NCI-H774 (cell line): ENCODE results near the gene LMO2.
"Not testable (repeated sequence)": the region's sequence is repeated elsewhere in the genome, so short reads cannot be mapped to it uniquely, and the experiment has no call there.

ENCODE experiments used
- DNase-seq: peaks from one replicate; lab custom pipeline; 2025; lab: John Stamatoyannopoulos, UW

Gene LMO2

DNA sequence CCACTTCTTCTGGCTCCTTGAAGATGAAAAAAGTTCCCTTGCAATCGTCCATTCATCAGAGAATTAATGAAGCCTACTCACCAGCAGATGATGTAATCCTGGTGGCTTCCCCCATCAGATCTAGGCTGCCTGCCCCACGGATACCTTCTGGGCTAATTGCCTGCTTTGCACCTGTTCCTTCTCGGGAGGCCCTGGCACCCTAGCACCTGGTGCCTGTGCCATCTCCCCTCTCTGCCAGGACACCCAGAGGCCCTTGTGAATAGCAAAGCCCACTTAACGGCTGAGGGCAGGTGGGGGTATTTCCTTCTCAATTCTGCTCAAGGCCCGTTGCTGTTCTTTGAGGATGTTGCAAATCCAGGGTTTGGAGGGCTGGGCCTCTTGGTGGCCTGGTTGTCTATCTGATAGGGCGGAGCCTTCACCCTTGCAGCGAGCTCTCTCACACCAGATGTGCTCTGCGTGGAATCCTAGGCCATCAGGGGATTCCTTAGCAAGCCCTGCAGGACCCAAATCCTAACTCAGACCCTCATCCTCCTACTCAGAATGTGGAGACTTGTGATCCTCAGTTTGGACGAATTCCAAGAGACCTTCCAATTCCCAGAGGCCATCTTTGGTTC lies at the start of gene LMO2:
Gene LMO2 (minus strand): TSS at position 363 of the 614 bp plus-strand sequence. CDS start 22,360 bp downstream, outside the sequence.
- DNase-seq = peak; percentile 59

DNA sequence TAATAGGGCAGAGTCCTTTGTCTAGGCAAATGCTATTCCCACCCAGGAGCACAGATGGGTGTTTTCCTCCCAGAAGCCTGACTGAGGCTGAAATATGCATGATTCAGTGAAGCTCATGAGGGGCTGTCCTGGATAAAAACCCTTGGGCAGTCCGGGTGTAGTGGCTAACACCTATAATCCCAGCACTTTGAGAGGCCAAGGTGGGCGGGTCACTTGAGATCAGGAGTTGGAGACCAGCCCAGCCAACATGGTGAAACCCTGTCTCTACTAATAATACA lies 48.6 kb upstream of the LMO2 start:
- no peak for DNase-seq

DNA sequence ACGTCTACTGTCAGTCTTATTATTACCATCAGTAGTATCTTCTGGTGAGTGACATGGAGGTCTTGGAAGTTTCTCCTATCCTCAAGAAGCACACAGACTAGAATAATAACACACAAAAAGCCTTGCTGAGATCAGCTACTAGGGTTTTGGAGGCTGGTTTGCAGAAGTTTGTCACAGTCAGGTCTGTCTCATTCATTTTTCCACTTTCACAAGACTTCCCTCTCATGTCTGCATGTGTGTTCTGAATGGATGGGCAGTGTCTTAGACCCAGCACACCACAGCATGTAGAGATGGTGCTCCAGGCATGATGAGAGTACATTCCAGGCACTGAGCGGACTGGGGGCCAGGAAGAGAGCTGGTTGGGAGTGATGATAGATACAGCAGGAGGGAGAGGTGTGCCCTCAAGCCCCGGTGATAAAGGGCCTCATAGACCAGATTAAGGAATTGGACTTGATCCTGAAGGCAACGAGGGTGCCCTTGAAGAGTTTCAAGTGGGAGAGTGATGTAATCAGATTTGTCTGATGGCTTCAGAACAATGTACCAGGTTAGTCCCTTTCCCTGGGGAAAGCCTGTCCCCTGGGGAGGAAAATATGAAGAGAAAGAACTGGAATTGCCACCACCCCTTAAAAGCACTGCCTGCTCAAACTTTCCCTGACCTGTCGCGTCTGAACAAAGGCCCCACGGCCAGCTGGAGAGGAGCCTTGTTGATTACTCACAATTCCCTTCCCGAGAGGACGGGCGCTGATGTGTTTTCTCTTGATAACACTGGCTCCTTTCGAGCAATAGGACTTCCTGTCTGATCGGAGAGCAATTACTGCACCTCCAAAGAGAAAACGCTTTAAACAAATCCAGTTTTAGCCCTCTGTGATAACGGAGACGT lies 45.1 kb upstream of the LMO2 start:
- DNase-seq = no peak

DNA sequence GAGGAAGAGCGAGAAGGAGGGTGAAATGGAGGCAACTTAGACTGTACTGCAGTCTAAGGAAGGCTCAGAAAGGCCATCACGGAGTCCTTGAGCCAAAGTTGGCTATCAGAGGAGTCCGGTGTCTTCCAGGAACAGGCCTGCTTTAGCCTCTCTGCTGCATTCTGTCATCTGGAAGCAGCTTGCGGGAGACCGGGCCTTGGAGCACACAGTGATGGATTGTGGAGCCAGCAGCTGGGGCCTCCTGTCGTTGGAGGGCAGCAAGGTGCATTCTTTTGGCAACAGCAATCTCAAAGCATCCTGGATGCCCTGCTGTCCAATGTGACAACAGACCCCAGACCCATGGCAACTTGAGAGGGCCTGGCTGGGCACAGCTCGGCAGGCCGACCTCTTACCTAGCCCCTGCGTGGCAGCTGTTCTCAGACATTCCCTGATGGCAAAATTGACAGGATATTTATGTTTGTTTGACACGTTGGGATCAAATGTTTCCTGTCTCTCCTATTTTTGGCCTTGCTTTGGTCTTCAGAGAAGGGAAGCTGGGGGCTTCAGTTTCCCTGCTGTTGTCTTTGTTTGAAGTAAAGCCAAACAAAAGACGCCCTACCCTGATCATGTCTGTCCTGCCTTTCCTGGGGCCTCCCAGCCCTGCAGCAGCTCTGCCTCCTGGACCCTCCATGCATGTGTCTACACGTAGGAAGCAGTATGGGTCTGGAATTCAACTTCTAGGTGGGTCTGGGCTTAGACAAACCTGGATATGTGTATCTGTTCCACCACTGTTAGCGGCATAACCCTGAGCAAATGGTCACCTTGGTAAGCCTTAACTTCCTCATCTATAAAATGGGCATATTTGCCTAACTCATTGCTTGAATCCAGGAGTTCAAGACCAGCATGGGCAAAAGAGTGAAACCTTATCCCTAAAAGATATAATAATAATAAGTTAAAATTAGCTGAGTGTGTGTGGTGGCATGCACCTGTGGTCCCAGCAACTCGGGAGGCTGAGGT lies 43.9 kb upstream of the LMO2 start:
- no peak for DNase-seq

DNA sequence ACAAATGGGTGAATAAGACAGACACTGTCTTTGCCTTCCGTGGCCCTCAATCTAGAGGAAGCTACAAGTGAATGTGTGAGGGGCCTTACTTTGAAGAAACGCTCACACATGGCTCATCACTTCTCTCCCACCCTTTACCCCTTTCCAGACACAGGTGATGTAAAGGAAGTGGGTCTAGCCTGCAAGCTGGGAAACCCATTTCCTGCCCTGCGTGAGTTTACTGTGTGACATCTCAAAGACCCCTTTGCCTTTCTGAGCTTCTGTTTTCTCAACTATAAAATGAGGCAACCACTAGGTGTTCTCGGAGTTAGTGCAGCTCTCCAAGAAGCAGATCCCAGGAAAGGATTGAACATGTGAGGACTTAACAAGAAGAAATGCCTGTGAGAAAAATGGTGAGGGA lies 43.1 kb upstream of the LMO2 start:
- no peak for DNase-seq

DNA sequence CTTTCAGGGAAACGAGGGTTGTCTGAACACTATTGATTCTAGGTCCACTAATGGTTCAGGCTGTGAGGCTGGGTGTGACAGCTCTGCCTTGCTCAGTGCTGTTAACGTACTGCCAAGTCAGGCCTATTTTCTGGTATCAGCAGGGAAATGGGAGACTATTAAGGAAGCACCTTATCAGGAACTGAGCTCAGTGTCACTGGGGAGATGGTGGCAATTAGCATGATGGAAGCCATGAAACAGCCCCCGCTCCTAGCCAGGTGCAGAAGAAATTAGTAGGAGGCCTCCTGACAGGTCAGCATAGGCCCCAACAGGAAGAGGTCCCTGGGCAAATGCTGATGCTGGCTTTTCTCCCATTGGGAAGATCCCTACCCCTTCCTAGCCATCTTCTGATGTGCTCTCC lies 42.6 kb upstream of the LMO2 start:
- no peak for DNase-seq

DNA sequence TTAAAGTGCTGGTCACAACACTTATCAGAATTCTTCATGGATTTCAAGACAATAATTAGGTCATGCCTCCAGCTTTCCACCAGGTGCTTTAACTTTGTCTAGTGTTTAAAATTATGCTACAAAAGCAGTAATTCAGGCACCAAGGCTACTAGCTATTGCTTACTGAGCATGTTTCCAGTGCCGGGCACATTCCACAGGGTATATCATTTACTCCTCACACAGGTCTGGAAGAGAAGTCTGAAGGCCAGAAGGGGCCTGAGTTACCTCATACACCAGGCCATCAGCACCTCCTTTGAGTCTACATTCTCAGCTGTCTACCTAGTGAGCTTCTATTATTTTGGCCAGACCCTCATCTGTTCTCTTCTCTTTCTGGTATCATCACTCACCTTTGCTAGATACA lies 41.7 kb upstream of the LMO2 start:
- no peak for DNase-seq

DNA sequence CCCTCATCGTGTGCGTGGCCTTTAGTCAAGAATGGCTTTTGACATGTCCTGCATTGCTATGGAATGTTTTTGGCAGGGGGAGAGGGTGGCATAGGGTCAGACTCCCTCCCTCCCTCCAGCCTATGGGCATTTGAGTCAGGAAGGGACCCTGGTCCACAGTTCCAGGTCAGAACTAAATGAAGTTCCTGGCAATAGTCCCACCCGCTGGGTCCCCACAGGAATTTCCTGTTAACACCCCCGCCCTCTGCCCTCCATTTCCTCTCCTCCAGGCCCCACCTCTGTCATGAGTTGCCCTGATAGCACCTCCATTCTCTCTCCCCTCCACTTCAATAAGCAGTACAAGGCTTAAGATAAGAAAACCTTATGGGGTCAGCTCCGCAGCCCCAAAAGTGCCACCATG lies 40.8 kb upstream of the LMO2 start:
- DNase-seq = no peak

DNA sequence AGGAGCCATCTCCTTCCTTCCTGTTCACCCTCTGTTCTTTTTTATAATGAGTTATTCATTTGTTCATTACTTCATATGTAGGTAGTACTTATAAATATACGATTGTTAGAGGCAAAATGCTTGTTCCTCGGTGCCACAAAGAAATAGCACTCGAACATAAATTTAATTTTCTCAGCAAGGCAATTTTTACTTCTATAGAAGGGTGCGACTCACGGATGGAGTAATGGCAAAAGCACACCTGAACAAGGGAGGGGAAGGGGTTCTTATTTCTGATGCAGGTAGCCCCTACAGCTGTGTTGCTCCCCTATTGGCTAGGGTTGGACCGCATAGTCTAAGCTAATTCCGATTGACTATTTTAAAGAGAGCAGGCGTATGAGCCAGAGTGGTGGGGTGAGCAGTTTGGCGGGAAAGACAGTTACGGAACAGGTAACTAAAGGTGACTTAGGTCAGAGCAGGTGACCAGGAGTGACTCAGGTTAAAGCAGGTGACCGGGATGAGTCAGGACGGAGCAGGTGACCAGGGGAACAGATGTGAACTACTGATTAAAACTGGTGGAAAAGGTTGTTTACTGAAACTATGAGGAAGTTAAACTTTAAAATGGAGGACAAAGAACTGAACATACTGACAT lies 40.0 kb upstream of the LMO2 start:
- not testable (repeated sequence) for DNase-seq

DNA sequence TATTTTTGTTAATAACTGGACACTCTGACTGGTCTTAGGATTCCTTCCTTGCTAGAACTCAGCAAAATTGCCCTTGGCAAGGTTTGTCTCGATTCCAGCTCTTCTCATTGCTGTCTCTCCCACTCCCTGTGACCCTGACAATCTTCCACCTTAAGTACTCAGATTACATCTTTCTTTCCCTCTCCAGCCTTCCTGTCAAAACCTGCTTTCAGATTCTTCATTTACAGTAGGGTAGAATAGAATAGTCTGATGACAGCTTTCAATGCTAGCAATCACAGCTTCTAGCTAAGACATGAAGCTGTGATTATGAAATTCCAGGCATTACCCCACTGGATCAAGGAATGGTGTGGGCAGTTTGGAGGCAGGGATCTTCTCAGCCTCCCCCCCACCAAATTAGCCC lies 39.2 kb upstream of the LMO2 start:
- no peak for DNase-seq

DNA sequence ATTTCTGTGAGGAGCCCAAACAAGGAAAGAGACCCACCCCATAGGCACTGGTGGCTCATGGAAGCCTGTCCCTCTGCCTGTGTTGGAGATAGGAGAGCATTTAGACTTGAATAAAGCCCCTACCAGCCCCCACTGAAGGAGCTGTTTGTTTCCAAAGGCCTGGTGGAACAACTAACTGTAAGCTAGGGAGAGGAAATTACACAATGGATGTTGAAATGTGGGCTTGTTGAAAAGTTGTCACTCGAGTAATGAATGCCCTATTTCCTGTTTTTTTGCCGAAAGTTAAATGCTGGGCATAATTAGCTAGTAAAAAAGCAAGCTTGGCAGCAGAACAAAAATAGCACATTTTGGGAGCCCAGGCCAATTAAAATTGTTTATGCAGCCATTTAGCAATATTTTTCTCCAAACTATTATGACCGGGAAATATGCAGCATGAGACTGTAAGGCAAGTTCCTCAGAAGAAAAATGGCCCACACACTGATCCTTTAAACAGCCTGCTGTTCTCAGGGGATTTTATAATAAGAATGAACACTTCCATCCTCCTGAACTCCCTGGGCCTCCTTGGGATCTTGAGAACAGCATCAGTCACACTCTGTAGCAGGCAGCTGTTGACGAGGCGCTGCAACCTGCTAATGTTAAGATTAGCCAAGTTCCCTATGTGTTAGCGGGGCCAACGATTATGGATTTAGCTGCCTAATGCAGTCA lies 38.6 kb upstream of the LMO2 start:
- no peak for DNase-seq

DNA sequence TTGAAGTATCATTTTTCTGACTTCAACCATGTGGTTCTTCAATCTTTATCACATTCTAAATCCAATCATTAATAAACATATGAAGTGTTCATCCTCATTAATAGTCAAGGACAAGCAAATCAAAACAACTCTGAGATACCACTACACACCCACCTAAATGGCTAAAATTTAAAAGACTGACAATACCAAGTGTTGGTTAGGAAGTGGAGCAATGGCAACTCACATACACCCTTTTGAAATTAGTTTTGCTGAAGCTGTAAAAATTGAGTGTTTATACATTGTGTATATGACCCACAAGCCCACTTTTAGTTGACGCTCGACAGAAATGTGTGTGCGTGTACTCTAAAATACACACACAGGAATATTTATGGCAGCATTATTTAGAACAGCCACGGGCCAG lies 36.7 kb upstream of the LMO2 start:
- DNase-seq = no peak

DNA sequence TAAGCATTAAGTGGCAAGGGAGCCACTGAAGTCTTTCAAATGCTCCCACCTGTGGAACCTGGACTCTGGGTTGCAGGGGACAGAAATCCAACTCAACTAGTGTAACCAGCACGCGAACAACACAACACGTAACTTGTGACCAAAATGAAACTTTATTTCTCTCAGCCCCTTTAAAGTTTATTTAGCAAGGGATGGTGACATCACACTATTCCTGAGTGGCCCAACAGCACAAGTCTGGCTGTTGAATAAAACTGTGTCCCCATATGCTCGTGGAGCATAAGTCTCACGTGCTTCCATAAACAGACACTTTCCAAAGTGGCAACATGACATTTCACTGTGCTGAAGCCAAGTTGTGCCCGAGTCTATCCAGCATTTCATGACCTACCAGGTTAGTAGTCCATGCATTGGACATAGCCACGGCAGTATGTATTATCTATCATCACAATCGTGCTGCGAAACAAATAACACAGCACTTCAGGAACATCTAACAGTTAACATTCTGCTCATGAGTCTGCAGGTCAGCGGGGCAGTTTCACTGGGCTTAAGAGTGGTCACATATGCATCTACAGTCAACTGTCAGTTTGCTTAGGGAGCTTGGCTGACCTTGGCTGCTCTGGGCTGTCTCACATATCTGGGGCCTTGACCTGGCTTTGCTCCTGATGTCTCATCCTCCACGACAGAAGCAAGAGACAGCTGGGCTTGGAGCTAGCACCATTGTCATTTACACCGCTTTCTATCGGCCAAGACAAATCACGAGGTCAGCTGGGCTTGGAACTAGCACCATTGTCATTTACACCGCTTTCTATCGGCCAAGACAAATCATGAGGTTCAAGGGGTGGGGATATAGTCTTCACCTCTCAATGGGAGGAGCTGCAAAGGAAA lies 35.0 kb upstream of the LMO2 start:
- DNase-seq = no peak

DNA sequence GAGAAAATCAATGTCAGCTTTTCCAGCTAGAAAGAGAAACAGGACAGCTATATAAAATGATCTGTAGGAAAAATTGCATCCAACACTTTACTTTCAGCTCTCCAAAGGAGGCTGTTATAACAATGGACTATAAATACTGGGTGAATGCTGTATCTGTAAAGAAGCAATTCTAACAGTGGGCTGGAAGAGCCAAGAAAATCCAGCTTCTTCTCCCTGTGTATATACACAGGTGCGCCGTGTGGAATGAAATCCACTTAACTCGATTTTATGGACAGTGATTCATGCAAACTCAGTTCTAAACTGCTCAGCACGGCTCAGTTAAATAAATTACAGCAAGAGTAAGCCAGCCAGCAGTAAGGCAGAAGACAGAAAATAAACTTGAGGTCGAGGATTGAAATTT lies 32.5 kb upstream of the LMO2 start:
- DNase-seq = no peak

DNA sequence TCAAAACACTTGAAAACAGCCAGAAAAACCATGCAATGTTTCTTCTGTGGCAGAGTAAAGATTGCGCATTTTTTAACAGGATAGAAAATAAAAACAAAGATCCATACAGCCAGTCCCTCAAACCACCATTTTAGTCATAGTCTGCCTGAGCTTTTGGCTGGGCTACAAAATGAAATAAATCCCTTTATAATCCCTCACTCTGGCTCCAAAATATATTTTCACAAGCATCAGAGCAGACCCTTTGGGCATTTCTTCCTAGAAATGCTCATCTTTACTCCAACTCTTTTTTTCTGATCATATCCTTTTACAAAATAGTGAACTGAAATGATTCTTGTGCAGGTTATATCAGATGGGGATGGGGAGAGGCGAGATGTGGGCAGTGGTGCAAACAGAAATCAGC lies 31.8 kb upstream of the LMO2 start:
- DNase-seq = no peak

DNA sequence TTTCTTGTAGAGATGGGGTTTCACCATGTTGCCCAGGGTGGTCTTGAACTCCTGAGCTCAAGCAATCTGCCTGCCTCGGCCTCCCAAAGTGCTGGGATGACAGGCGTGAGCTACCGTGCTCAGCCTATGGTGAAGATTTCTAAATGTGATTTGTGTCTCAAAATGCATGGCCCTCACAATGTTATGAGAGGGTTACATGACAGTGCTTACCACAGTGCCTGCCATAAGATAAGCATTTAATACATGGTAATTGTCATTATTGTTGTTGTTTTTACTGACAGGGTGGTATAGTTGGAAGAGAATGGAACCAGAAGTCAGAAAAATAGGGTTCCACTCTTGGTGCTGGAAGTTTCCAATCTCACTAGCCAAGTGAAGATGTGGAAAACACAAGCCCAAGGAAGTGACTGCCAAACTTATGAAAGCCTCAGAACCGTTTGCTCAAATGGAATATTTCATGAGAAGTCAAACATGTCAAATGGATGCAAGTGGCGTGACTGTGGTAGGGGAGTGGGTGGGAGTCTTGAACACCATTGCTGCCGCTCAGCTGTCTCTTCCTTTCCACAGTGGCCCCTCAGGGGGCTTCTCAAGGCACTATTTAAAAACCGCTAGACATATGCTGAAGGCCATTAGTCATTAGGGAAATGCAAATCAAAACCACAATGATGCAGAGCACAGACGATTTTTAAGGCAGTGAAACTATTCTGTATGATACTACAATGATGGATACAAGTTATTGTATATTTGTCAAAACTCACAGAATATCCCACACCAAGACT lies 29.1 kb upstream of the LMO2 start:
- DNase-seq = no peak

DNA sequence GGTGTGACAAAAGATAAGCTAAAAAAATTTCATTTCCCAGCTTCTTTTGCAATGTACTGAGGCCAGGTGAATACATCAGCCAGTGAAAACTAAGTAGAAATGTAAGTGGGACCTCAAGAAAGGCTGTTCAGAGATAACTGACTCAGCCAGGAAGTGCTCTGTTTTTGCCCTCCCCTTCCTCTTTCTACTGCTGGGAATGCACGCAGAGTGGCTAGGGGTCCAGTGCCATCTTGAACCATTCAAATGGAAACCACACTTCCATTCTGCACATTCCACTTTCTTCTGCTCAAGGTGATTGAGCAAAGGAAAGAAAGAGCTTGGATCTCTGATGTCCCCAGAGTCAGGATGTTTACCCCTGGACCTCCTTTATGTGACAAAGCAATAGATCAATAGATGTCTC lies 27.8 kb upstream of the LMO2 start:
- no peak for DNase-seq

DNA sequence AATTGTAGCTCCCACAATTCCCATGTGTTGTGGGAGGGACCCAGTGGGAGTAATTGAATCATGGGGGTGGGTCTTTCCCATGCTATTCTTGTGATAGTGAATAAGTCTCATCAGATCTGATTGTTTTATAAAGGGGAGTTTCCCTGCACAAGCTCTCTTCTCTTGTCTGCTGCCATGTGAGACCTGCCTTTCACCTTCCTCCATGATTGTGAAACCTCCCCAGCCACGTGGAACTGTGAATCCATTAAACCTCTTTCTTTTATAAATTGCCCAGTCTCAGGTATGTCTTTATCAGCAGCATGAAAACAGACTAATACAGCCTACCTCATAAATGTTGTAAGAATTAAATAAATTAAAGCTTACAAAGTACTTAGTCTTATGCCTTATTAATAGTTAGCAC lies 25.5 kb upstream of the LMO2 start:
- not testable (repeated sequence) for DNase-seq

DNA sequence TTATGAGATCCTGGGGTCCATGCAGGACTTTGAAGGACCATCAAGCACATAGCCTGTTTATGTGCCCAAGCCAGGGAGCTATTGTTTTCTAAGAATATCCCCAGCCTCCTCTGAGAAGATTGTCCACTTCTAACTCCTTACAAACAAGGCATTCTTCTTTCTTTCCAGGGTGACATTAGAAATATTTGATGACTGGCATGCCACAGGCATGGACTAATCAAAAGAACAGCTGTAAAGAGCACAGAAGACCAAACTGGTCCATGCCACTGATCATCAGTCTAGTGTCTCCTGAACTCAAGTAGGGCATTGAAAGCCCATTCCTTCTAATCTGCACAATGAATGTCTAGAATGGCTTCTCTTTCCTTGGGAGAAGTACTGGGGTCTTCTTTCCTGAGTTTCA lies 24.9 kb upstream of the LMO2 start:
- no peak for DNase-seq

DNA sequence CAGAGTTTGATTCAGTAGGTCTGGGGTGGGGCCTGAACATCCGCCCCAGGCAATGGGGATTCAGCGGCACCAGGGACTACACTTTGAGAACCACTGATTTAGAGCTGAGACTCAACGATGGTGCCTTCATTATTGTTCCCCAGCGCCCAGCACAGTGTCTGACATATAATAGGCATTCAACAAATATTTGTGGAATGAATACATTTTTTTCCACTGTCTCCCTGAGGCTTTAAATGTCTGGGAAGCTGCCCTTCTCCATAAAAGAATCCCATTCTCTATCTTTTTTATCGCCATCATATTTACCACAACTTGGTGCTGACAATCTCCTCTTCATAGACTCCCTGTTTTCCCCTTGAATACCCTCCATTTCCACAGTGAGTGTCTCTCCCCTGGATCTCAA lies 23.6 kb upstream of the LMO2 start:
- no peak for DNase-seq
